Measurements from ENCODE around the gene ROR1. TPM values are rescaled to one million over a fixed set of nuclear protein-coding genes. Genes with fewer than 3 reads are reported as not detected.

ROR1 gene
- total RNA-seq, 4 donors from 2014 or later, result 5.1 to 7.3 (median 6.5) TPM

DNA sequence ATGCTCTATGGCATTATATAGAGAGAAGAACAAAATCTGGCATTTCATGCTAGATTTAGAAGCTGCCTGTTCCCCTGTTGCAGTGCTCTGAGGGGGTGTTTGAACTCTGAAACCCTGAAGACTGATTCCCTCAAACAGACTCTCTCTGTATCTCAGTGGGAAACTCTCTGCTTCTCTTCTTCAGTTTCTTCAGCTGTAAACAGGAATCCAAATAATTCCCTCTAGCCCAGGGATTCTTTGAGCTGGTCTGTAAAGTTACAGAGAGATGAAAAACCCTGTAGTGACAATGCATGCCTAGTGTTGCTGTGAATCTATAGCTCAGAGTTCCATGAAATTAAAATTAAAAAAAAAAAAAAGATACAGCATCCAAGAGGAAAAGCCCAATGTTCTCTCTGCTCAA lies 17.0 kb upstream of the ROR1 start:
- no peak for DNase-seq (ENCODE audit: extremely low spot score)
- intact Hi-C loops (cut with DNase I), result no loop called here

GRCh38 chr1:63757334-63757733 lies 16.5 kb upstream of the ROR1 start:
- Histone ChIP-seq H3K4me1 (no peaks in the 10 kb centered on the region), H3K27ac (replicated peaks in 1 of 4) (no peak overlapping the region), H3K9me3 (no peaks in the 10 kb centered on the region), H3K27me3 (no peaks in the 10 kb centered on the region), H3K36me3 (no peaks in the 10 kb centered on the region), H3K4me3 (no peak overlapping the region)
- DNase-seq (ENCODE audit: extremely low spot score), result no peak
- intact Hi-C loops (cut with DNase I), result no loop called here
- TF ChIP-seq POLR2A (IDR thresholded peaks at IDR 0.05; ENCODE audit: low read depth) (no peak), POLR2AphosphoS5 (IDR thresholded peaks at IDR 0.05) (no peak), EP300 (IDR thresholded peaks at IDR 0.05) (no peak)

More for the DNA sequence above, 17.0 kb upstream of the ROR1 start:
- no peaks in the 10 kb centered on the region for H3K4me1 ChIP-seq
- TF ChIP-seq CTCF (IDR thresholded peaks at IDR 0.05) (no peak), POLR2AphosphoS5 (IDR thresholded peaks at IDR 0.05) (no peak), EP300 (IDR thresholded peaks at IDR 0.05) (no peak), POLR2A (IDR thresholded peaks at IDR 0.05; ENCODE audit: low read depth) (no peak)
- no peak overlapping the region for H3K4me3 ChIP-seq
- no peaks in the 10 kb centered on the region for H3K27me3 ChIP-seq
- H3K27ac ChIP-seq (replicated peaks in 1 of 4), result no peak overlapping the region
- no peaks in the 10 kb centered on the region for H3K9me3 ChIP-seq
- H3K36me3 ChIP-seq, result no peaks in the 10 kb centered on the region

GRCh38 chr1:63758791-63759190 lies 15.0 kb upstream of the ROR1 start:
- H3K27ac ChIP-seq (replicated peaks in 1 of 4), result no peak overlapping the region
- intact Hi-C loops (cut with DNase I), result no loop called here
- 88% methylated on average over 6 of the region's 6 CpGs for WGBS

GRCh38 chr1:63759778-63760177 lies 14.0 kb upstream of the ROR1 start:
- H3K9me3 ChIP-seq, result no peaks in the 10 kb centered on the region
- no peaks in the 10 kb centered on the region for H3K4me1 ChIP-seq
- no peaks in the 10 kb centered on the region for H3K27me3 ChIP-seq
- no peaks in the 10 kb centered on the region for H3K36me3 ChIP-seq
- no peak overlapping the region for H3K4me3 ChIP-seq
- no peak overlapping the region for H3K27ac ChIP-seq (replicated peaks in 1 of 4)
- DNase-seq (ENCODE audit: extremely low spot score), result no peak
- intact Hi-C loops (cut with DNase I), result no loop called here
- no peak for TF ChIP-seq EP300 (IDR thresholded peaks at IDR 0.05)
- TF ChIP-seq POLR2AphosphoS5 (IDR thresholded peaks at IDR 0.05), result no peak
- TF ChIP-seq CTCF (IDR thresholded peaks at IDR 0.05), result no peak
- TF ChIP-seq POLR2A (IDR thresholded peaks at IDR 0.05; ENCODE audit: low read depth), result no peak

More at GRCh38 chr1:63758791-63759190, 15.0 kb upstream of the ROR1 start:
- TF ChIP-seq POLR2A (IDR thresholded peaks at IDR 0.05; ENCODE audit: low read depth) (no peak), POLR2AphosphoS5 (IDR thresholded peaks at IDR 0.05) (no peak), CTCF (IDR thresholded peaks at IDR 0.05) (no peak), EP300 (IDR thresholded peaks at IDR 0.05) (no peak)
- no peak for DNase-seq (ENCODE audit: extremely low spot score)
- no peaks in the 10 kb centered on the region for H3K27me3 ChIP-seq
- H3K4me3 ChIP-seq, result no peak overlapping the region
- H3K9me3 ChIP-seq, result no peaks in the 10 kb centered on the region
- no peaks in the 10 kb centered on the region for H3K36me3 ChIP-seq
- H3K4me1 ChIP-seq, result no peaks in the 10 kb centered on the region

DNA sequence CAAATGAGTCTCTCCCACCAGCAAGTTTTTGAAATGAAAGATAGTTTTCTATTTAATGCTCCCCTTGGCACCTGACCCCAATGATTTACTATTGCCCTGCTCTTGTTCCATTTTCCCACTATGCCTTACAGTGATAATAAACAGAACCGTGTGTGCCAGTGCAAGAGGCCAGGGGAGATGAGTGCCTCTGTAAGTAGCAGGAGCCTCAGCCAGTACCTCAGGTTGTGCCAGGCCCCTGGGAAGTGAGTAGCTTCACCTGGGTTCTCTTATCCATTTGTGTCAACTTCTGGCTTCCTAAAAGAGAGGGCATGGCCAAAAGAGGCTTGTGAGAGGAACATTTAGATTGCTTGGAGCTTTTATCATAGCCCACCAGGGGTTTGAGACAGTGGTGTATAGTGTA lies 3.4 kb upstream of the ROR1 start:
- H3K36me3 ChIP-seq, result no peaks in the 10 kb centered on the region
- WGBS, result 83% methylated on average over 1 of the region's 1 CpG
- intact Hi-C loops (cut with DNase I), result loop anchor here (5.0 to 10.0 kb wide), 4 partner anchors 76 to 474 kb away; no protein-coding TSS in a partner anchor
- no peak overlapping the region for H3K4me3 ChIP-seq
- H3K27me3 ChIP-seq, result peaks cover 0 to 15% (median 0%) of the 10 kb centered on the region in 4 donors
- no peaks in the 10 kb centered on the region for H3K9me3 ChIP-seq
- H3K4me1 ChIP-seq, result peaks cover 0 to 21% (median 13%) of the 10 kb centered on the region in 4 donors
- TF ChIP-seq EP300 (IDR thresholded peaks at IDR 0.05) (no peak), POLR2A (IDR thresholded peaks at IDR 0.05; ENCODE audit: low read depth) (no peak), POLR2AphosphoS5 (IDR thresholded peaks at IDR 0.05) (no peak), CTCF (IDR thresholded peaks at IDR 0.05) (no peak)
- H3K27ac ChIP-seq (replicated peaks in 1 of 4), result no peak overlapping the region
- peak; percentile 86 for DNase-seq (ENCODE audit: extremely low spot score)
